PC-3 (cell line): ENCODE results near the gene MAP2K7. TPM values are rescaled to one million over a fixed set of nuclear protein-coding genes. Genes with fewer than 3 reads are reported as not detected.

Experiments used
- ATAC-seq: fragments of 200-7000 bp; cut with Tn5 transposase; 2 replicates; pipeline ENCODE4 v1.9.1; 2020; ENCODE audit warnings: mild to moderate bottlenecking, moderate library complexity
- BruUV-seq: library from RNA; stranded (reverse); fragments of 400-500 nt; replicated peaks from 2 replicates; lab custom pipeline; 2021; lab: Mats Ljungman, UMichigan
- CTCF ChIA-PET: fragments of 300-600 bp; sonication (Branson Sonifier 250); formaldehyde crosslinking; loops from one replicate; lab custom pipeline; 2022; ENCODE audit warnings: antibody characterized with exemption; lab: Charles Lee
- POLR2A ChIA-PET: fragments of 300-600 bp; sonication (Branson Sonifier 250); formaldehyde crosslinking; loops from one replicate; lab custom pipeline; 2022; ENCODE audit warnings: antibody characterized with exemption; ENCODE audit not compliant: unreplicated experiment; lab: Charles Lee
- DNase-seq: peaks from one replicate; pipeline ENCODE4 v3.0.0-alpha.2; 2015
- H2AFZ ChIP-seq: fragments of 300-600 bp; sonication (generic); 2 replicates; pipeline ENCODE4 v1.6.0; 2016; ENCODE audit warnings: antibody characterized with exemption, low read length
- H3F3A ChIP-seq: fragments of 300-600 bp; sonication (generic); one replicate; pipeline ENCODE4 v1.6.0; 2017; ENCODE audit warnings: antibody characterized with exemption, low read length, control low read depth, mild to moderate bottlenecking; ENCODE audit not compliant: unreplicated experiment
- H3K27ac ChIP-seq: fragments of 300-600 bp; sonication (generic); 2 replicates; pipeline ENCODE4 v1.5.1; 2016; ENCODE audit warnings: mild to moderate bottlenecking, low read length
- H3K27me3 ChIP-seq: fragments of 300-600 bp; sonication (generic); 2 replicates; pipeline ENCODE4 v1.6.1; 2016; ENCODE audit warnings: low read length, mixed read lengths
- H3K36me3 ChIP-seq: fragments of 300-600 bp; sonication (generic); 2 replicates; pipeline ENCODE4 v1.6.1; 2016; ENCODE audit warnings: low read depth, mixed run types, low read length, mixed read lengths
- H3K4me1 ChIP-seq: fragments of 300-600 bp; sonication (generic); 2 replicates; pipeline ENCODE4 v1.5.1; 2016; ENCODE audit warnings: low read length; ENCODE audit not compliant: insufficient read depth
- H3K4me2 ChIP-seq: fragments of 300-600 bp; sonication (generic); 2 replicates; pipeline ENCODE4 v1.6.0; 2016; ENCODE audit warnings: low read length
- H3K4me3 ChIP-seq: fragments of 300-600 bp; sonication (generic); 2 replicates; pipeline ENCODE4 v1.5.1; 2016; ENCODE audit warnings: mild to moderate bottlenecking, low read length, mixed read lengths
- H3K79me2 ChIP-seq: fragments of 300-600 bp; sonication (generic); 2 replicates; pipeline ENCODE4 v1.6.1; 2017; ENCODE audit warnings: low read length, mixed read lengths
- H3K9ac ChIP-seq: fragments of 300-600 bp; sonication (generic); 2 replicates; pipeline ENCODE4 v1.6.0; 2016; ENCODE audit warnings: mild to moderate bottlenecking, low read length
- H3K9me2 ChIP-seq: fragments of 300-600 bp; sonication (generic); replicated peaks from 2 replicates; pipeline ENCODE4 v1.6.1; 2016; ENCODE audit warnings: mixed run types, low read length, mixed read lengths
- H3K9me3 ChIP-seq: fragments of 300-600 bp; sonication (generic); 2 replicates; pipeline ENCODE4 v1.6.1; 2016; ENCODE audit warnings: low read length, mixed read lengths
- H4K20me1 ChIP-seq: fragments of 300-600 bp; sonication (generic); 2 replicates; pipeline ENCODE4 v1.6.1; 2016; ENCODE audit warnings: low read length, mixed read lengths
- CTCF ChIP-seq: fragments of 300-600 bp; sonication (generic); conservative IDR thresholded peaks from 2 replicates; pipeline ENCODE4 v1.5.1; 2017; ENCODE audit warnings: antibody characterized with exemption, low read depth, mild to moderate bottlenecking, low read length
- EZH2 ChIP-seq: fragments of 300-600 bp; sonication (generic); IDR thresholded peaks from one replicate; pipeline ENCODE4 v1.6.1; 2017; ENCODE audit warnings: antibody characterized with exemption, mild to moderate bottlenecking, low read length; ENCODE audit not compliant: unreplicated experiment
- EZH2phosphoT487 ChIP-seq: fragments of 300-600 bp; sonication (generic); IDR thresholded peaks from 2 replicates; pipeline ENCODE4 v1.6.1; 2018; ENCODE audit warnings: mild to moderate bottlenecking, antibody characterized with exemption, low read length, borderline replicate concordance
- intact Hi-C: fragments of 100-400 bp; cut with micrococcal nuclease; formaldehyde crosslinking; loops from 2 replicates; pipeline ENCODE4 v1.9.0; 2023
- total RNA-seq: library from RNA; depleted of rRNA; stranded (reverse); fragments of >200 nt; gene quantifications from 2 replicates; pipeline ENCODE4 v1.2.3, GENCODE V29; 2014

MAP2K7 gene
- total RNA-seq, 1 experiment from 2014 or later: 39.3 TPM

DNA sequence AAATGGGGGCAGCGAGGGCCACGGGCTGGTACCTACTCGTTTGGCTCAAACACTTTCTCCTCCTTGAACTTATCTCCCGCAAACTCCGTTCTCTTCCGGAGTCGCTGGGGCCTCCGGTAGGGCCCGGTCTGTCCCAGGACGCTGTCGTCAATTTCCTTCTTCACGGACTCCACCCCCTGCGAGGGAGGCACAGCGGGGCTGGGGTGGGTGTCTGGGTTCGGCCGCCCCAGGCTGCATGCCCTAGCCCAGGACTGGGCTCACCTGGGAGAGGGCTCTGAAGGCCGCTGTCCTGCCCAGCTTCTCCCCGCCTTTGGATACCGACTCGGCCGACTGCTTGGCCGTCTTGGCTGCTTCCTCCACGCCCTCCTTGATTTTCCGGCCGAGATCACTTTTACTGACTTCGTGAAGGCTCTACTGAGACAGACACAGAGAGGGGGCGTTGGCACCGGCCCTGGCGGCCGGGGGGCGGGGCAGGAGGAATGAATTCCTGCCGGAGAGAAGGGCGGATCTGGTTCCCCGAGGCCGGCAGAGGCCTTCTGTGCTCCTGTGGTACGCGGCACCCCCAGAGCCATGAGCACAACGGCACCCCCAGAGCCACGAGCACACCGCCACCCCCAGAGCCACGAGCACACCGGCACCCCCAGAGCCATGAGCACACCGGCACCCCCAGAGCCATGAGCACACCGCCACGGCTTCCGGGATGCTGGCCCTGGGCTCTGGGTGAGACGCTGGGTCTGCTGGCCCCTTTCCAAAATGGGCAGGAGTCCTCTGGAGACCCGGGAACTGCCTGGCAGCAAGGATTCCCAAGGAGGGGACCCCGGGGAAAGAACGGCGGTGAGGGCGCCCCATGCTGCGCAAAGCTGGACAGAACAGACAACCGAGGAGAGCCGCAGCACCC, 30.4 kb downstream of the MAP2K7 start:
- no peaks in the 10 kb centered on the region for H3F3A ChIP-seq
- POLR2A ChIA-PET: interaction anchor here (0.9 kb wide), 1 partner anchor 315 kb away, joined by 3 read pairs; no protein-coding TSS in a partner anchor
- intact Hi-C loops: no loop called here
- TF ChIP-seq EZH2 (no peak), CTCF (no peak; the same call in 1 of the 2 replicates), EZH2phosphoT487 (no peak)
- DNase-seq: no peak
- peaks cover 76% of the 10 kb centered on the region for H3K36me3 ChIP-seq
- peaks cover 13% of the 10 kb centered on the region for H3K79me2 ChIP-seq
- H2AFZ ChIP-seq: no peak overlapping the region
- H3K27ac ChIP-seq: no peak overlapping the region
- H3K9me3 ChIP-seq: no peaks in the 10 kb centered on the region
- no TSS peak for BruUV-seq
- no peaks in the 10 kb centered on the region for H4K20me1 ChIP-seq
- peaks cover 18% of the 10 kb centered on the region for H3K4me1 ChIP-seq
- CTCF ChIA-PET: interaction anchor here (0.6 kb wide), 1 partner anchor 253 kb away, joined by 3 read pairs; the partner anchor contains the start of gene TRAPPC5
- no peaks in the 10 kb centered on the region for H3K27me3 ChIP-seq
- ATAC-seq: no peak
- H3K4me3 ChIP-seq: no peak overlapping the region
- H3K9ac ChIP-seq: no peak overlapping the region
- H3K9me2 ChIP-seq: no peaks in the 10 kb centered on the region
- H3K4me2 ChIP-seq: no peak overlapping the region

DNA sequence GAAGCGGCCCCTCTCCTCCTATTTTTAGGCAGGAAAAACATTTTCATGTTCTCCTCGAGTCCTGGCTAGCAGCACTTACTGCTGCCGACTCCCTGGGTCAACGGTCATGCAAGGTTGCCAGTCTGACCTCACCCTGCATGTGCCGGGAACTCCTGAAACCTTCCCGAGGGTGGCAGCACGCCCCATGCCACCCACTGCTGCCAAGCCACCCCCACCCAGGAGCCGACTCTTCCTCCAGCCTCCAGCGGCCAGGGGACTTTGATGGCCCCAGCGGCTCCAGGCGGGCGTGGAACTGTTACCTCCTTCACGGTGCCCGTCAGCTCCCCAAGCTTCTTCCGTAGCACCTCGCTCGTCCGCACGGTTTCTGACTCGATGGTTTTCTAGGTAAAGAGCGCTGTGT, 31.1 kb downstream of the MAP2K7 start:
- BruUV-seq: no TSS peak
- CTCF ChIA-PET: no interaction called here
- no peaks in the 10 kb centered on the region for H4K20me1 ChIP-seq

More for the DNA sequence above, 31.1 kb downstream of the MAP2K7 start:
- H3K27ac ChIP-seq: no peak overlapping the region
- no peaks in the 10 kb centered on the region for H3K9me3 ChIP-seq
- no peak overlapping the region for H3K4me2 ChIP-seq
- ATAC-seq (no peak), DNase-seq (no peak)
- TF ChIP-seq EZH2 (no peak), EZH2phosphoT487 (no peak), CTCF (no peak)
- H3K4me3 ChIP-seq: no peak overlapping the region
- H3K4me1 ChIP-seq: peaks cover 11% of the 10 kb centered on the region
- POLR2A ChIA-PET: no interaction called here
- peaks cover 16% of the 10 kb centered on the region for H3K79me2 ChIP-seq
- no peaks in the 10 kb centered on the region for H3K9me2 ChIP-seq
- intact Hi-C loops: no loop called here
- no peaks in the 10 kb centered on the region for H3K27me3 ChIP-seq
- no peaks in the 10 kb centered on the region for H3F3A ChIP-seq
- peaks cover 76% of the 10 kb centered on the region for H3K36me3 ChIP-seq
- H2AFZ ChIP-seq: no peak overlapping the region
- H3K9ac ChIP-seq: no peak overlapping the region
